H1 (cell line): ENCODE data around the gene WBP1. TPM values are rescaled to one million over a fixed set of nuclear protein-coding genes. Genes with fewer than 3 reads are reported as not detected.

ENCODE experiments used
- CTCF ChIA-PET: fragments of 300-600 bp; sonication (Branson Sonifier 250); formaldehyde crosslinking; loops from one replicate; lab custom pipeline; 2021; ENCODE audit not compliant: partially characterized antibody; lab: Charles Lee
- POLR2A ChIA-PET: fragments of 300-600 bp; sonication (Branson Sonifier 250); formaldehyde crosslinking; loops from one replicate; lab custom pipeline; 2021; ENCODE audit warnings: inconsistent platforms; ENCODE audit not compliant: partially characterized antibody; lab: Charles Lee
- DNase-seq, 2 experiments: peaks; one replicate each; pipeline versions ENCODE4 v3.0.0 to v3.0.0-alpha.2; 2010 to 2022; ENCODE audit warnings: low spot score in 2 of 2, low read depth in 1 of 2, mixed read lengths in 1 of 2
- FAIRE-seq: peaks from 2 replicates; lab custom pipeline; 2011; peaks lifted over from hg19 to GRCh38; lab: Jason Lieb, UNC
- H2AFZ ChIP-seq: 2 replicates; pipeline ENCODE4 v1.8.1; 2012; ENCODE audit warnings: low read length, inconsistent platforms
- H2AK5ac ChIP-seq: 2 replicates; pipeline ENCODE4 v1.6.1; 2013; ENCODE audit warnings: low read depth, low read length
- H2BK120ac ChIP-seq: replicated peaks from 2 replicates; pipeline ENCODE3; 2013; ENCODE audit warnings: low read depth, low read length, inconsistent platforms
- H2BK12ac ChIP-seq: 2 replicates; pipeline ENCODE4 v1.6.1; 2013; ENCODE audit warnings: low read depth, low read length
- H2BK15ac ChIP-seq: 2 replicates; pipeline ENCODE4 v1.6.1; 2013; ENCODE audit warnings: low read length
- H2BK20ac ChIP-seq: 2 replicates; pipeline ENCODE4 v1.6.1; 2013; ENCODE audit warnings: low read length
- H2BK5ac ChIP-seq: 2 replicates; pipeline ENCODE4 v1.6.1; 2013; ENCODE audit warnings: low read depth, low read length
- H3K14ac ChIP-seq: 2 replicates; pipeline ENCODE4 v1.6.1; 2013; ENCODE audit warnings: inconsistent platforms; ENCODE audit not compliant: insufficient read length
- H3K18ac ChIP-seq: 2 replicates; pipeline ENCODE4 v1.6.1; 2013; ENCODE audit warnings: low read length; ENCODE audit errors: extremely low read depth
- H3K23ac ChIP-seq: 2 replicates; pipeline ENCODE4 v1.6.1; 2013; ENCODE audit warnings: inconsistent platforms; ENCODE audit not compliant: insufficient read length
- H3K23me2 ChIP-seq: 2 replicates; pipeline ENCODE4 v1.6.1; 2013; ENCODE audit warnings: low read depth, low read length
- H3K27ac ChIP-seq: 2 replicates; pipeline ENCODE4 v1.6.1; 2011; ENCODE audit warnings: low read depth, low read length, inconsistent platforms
- H3K27me3 ChIP-seq, 4 experiments: replicated peaks in 1 of 4; 1 replicate in 1 of 4; 2 replicates in 3 of 4; pipeline versions ENCODE4 v1.6.1 to v1.8.1; 2011 to 2013; ENCODE audit warnings: low read length in 3 of 4, mild to moderate bottlenecking in 3 of 4, inconsistent platforms in 2 of 4, mixed read lengths in 2 of 4, moderate library complexity in 1 of 4; ENCODE audit not compliant: control insufficient read depth in 3 of 4, insufficient read depth in 3 of 4; ENCODE audit errors: extremely low read depth in 1 of 4
- H3K36me3 ChIP-seq, 4 experiments: 2 replicates each; pipeline versions ENCODE4 v1.6.1 to v1.8.1; 2011 to 2013; ENCODE audit warnings: mild to moderate bottlenecking in 4 of 4, low read length in 3 of 4, moderate library complexity in 2 of 4, control low read depth in 1 of 4, inconsistent platforms in 1 of 4; ENCODE audit not compliant: insufficient read depth in 4 of 4, control insufficient read depth in 2 of 4
- H3K4ac ChIP-seq: replicated peaks from 2 replicates; pipeline ENCODE3; 2013; ENCODE audit warnings: low read length, low read depth, mixed read lengths, inconsistent platforms; ENCODE audit not compliant: insufficient read length
- H3K4me1 ChIP-seq, 4 experiments: replicated peaks in 1 of 4; 1 replicate in 1 of 4; 2 replicates in 3 of 4; pipeline versions ENCODE4 v1.6.1 to v1.8.1; 2011 to 2013; ENCODE audit warnings: low read length in 3 of 4, inconsistent platforms in 2 of 4, mixed read lengths in 1 of 4; ENCODE audit not compliant: insufficient read depth in 4 of 4, control insufficient read depth in 3 of 4
- H3K4me2 ChIP-seq, 2 experiments: 2 replicates each; pipeline versions ENCODE4 v1.6.1 to v1.8.1; 2011 to 2013; ENCODE audit warnings: low read depth in 2 of 2, low read length in 2 of 2, control low read depth in 1 of 2, inconsistent platforms in 1 of 2, mild to moderate bottlenecking in 1 of 2; ENCODE audit not compliant: insufficient read depth in 1 of 2
- H3K4me3 ChIP-seq, 4 experiments: fragments of 200-600, 300-600 bp in 1 of 4; sonication (generic), shearing (Covaris generic), sonication (Bioruptor Twin) in 1 of 4; 2 replicates each; pipeline versions ENCODE4 v1.5.1 to v1.8.1; 2011 to 2016; ENCODE audit warnings: low read length in 4 of 4, low read depth in 3 of 4, control low read depth in 2 of 4, inconsistent platforms in 2 of 4, mild to moderate bottlenecking in 2 of 4, mixed read lengths in 1 of 4, moderate library complexity in 1 of 4; ENCODE audit not compliant: insufficient read depth in 2 of 4; ENCODE audit errors: extremely low read depth in 1 of 4
- H3K56ac ChIP-seq: replicated peaks from 2 replicates; pipeline ENCODE3; 2013; ENCODE audit warnings: low read depth, mild to moderate bottlenecking, mixed read lengths, low read length, inconsistent platforms; ENCODE audit not compliant: insufficient read length
- H3K79me1 ChIP-seq: 2 replicates; pipeline ENCODE4 v1.6.1; 2013; ENCODE audit warnings: low read depth, low read length, control low read depth
- H3K79me2 ChIP-seq, 2 experiments: 2 replicates each; pipeline versions ENCODE4 v1.6.1 to v1.8.1; 2012 to 2013; ENCODE audit warnings: low read length in 2 of 2, mild to moderate bottlenecking in 2 of 2, inconsistent platforms in 1 of 2; ENCODE audit not compliant: insufficient read depth in 2 of 2, control insufficient read depth in 1 of 2
- H3K9ac ChIP-seq, 4 experiments: replicated peaks in 1 of 4; 1 replicate in 1 of 4; 2 replicates in 3 of 4; pipeline versions ENCODE4 v1.6.1 to v1.8.1; 2011 to 2013; ENCODE audit warnings: low read depth in 3 of 4, low read length in 3 of 4, control low read depth in 2 of 4, mild to moderate bottlenecking in 2 of 4, moderate library complexity in 2 of 4, inconsistent platforms in 1 of 4; ENCODE audit errors: extremely low read depth in 1 of 4
- H3K9me3 ChIP-seq, 2 experiments: 2 replicates each; pipeline versions ENCODE4 v1.6.1 to v1.8.1; 2012 to 2013; ENCODE audit warnings: mild to moderate bottlenecking in 2 of 2, moderate library complexity in 2 of 2, control low read depth in 1 of 2, inconsistent platforms in 1 of 2, low read depth in 1 of 2, low read length in 1 of 2, mixed read lengths in 1 of 2; ENCODE audit not compliant: insufficient read depth in 2 of 2
- H4K20me1 ChIP-seq, 2 experiments: replicated peaks in 1 of 2; 2 replicates each; pipeline versions ENCODE3 to v1.8.1; 2011 to 2013; ENCODE audit warnings: inconsistent platforms in 2 of 2, low read length in 2 of 2, mild to moderate bottlenecking in 1 of 2; ENCODE audit not compliant: insufficient read depth in 2 of 2, control insufficient read depth in 1 of 2
- H4K5ac ChIP-seq: 2 replicates; pipeline ENCODE4 v1.6.1; 2013; ENCODE audit warnings: low read length, low read depth, mixed read lengths, inconsistent platforms; ENCODE audit not compliant: insufficient read length
- H4K8ac ChIP-seq: 2 replicates; pipeline ENCODE4 v1.8.0; 2013; ENCODE audit warnings: mild to moderate bottlenecking, moderate library complexity, low read length, inconsistent platforms; ENCODE audit not compliant: insufficient read depth; ENCODE audit errors: extremely low read depth
- H4K91ac ChIP-seq: replicated peaks from 2 replicates; pipeline ENCODE3; 2013; ENCODE audit warnings: low read length, mixed read lengths, inconsistent platforms; ENCODE audit not compliant: insufficient read length
- BCL11A ChIP-seq, 2 experiments: IDR thresholded peaks; one replicate each; pipeline ENCODE4 v1.6.1; 2011; ENCODE audit warnings: low read depth in 2 of 2, low read length in 2 of 2, mild to moderate bottlenecking in 2 of 2
- CTBP2 ChIP-seq: IDR thresholded peaks from 2 replicates; pipeline ENCODE4 v1.7.0; 2011; ENCODE audit warnings: borderline replicate concordance, mild to moderate bottlenecking, moderate library complexity, mixed read lengths, low read length; ENCODE audit not compliant: insufficient read depth, insufficient read length
- EGR1 ChIP-seq: IDR thresholded peaks from 2 replicates; pipeline ENCODE4 v1.6.1; 2011; ENCODE audit warnings: low read depth, low read length, borderline replicate concordance
- KDM4A ChIP-seq: IDR thresholded peaks from one replicate; pipeline ENCODE4 v1.7.1; 2012; ENCODE audit warnings: low read depth, mild to moderate bottlenecking, moderate library complexity, low read length, inconsistent platforms; ENCODE audit not compliant: severe bottlenecking
- POLR2A ChIP-seq, 2 experiments: IDR thresholded peaks; 1 replicate in 1 of 2; 2 replicates in 1 of 2; pipeline ENCODE4 v1.6.1; 2011; ENCODE audit warnings: low read depth in 2 of 2, low read length in 2 of 2, mild to moderate bottlenecking in 2 of 2; ENCODE audit errors: control extremely low read depth in 1 of 2
- POLR2AphosphoS5 ChIP-seq: IDR thresholded peaks from 2 replicates; pipeline ENCODE4 v1.6.1; 2011; ENCODE audit warnings: low read depth, low read length
- RAD21 ChIP-seq, 2 experiments: IDR thresholded peaks in 1 of 2; conservative IDR thresholded peaks in 1 of 2; 2 replicates each; pipeline ENCODE4 v1.6.1; 2011; ENCODE audit warnings: low read depth in 2 of 2, low read length in 2 of 2, improper control_type of control experiment in 1 of 2, inconsistent platforms in 1 of 2, mild to moderate bottlenecking in 1 of 2, moderate library complexity in 1 of 2
- RNF2 ChIP-seq: fragments of 200-900, 300-1000 bp; sonication (generic); IDR thresholded peaks from 2 replicates; pipeline ENCODE4 v1.7.1; 2016; ENCODE audit warnings: borderline replicate concordance, low read depth, mild to moderate bottlenecking, antibody characterized with exemption, low read length; ENCODE audit not compliant: poor library complexity, severe bottlenecking; ENCODE audit errors: missing control alignments
- WGBS, 2 experiments: shearing (Covaris generic) in 1 of 2; methylation state at CpG; one replicate each; pipeline versions ENCODE4 v1.1.6 to v1.1.7; 2013 to 2015; ENCODE audit warnings: low lambda C conversion rate in 2 of 2, mixed read lengths in 2 of 2, inconsistent platforms in 1 of 2, low coverage in 1 of 2, missing lambda C conversion rate in 1 of 2; ENCODE audit not compliant: insufficient replicate concordance in 2 of 2, insufficient coverage in 1 of 2, insufficient read length in 1 of 2; ENCODE audit errors: extremely low coverage in 1 of 2, missing lambda C conversion rate in 1 of 2; 5-methylcytosine and 5-hydroxymethylcytosine counted together
- polyA plus RNA-seq, 7 experiments: library from polyadenylated mRNA; depleted of rRNA in 3 of 7; stranded (reverse) in 5 of 7; unstranded in 2 of 7; fragments of >200 nt in 5 of 7; fragments of 200-250 nt in 2 of 7; gene quantifications; 1 replicate in 5 of 7; 2 replicates in 1 of 7; 4 replicates in 1 of 7; pipeline versions ENCODE4 v1.2.1 to v1.2.3, GENCODE V29; 2011 to 2013; ENCODE audit warnings: missing spikeins in 2 of 7, mixed read lengths in 2 of 7
- total RNA-seq: library from RNA; stranded (reverse); fragmentation: NEBNext Ultra II Directional; extraction: Animal tissue kit (Norgen Biotek cat#: 25700); gene quantifications from 2 replicates; pipeline ENCODE4 v1.2.1, GENCODE V29; 2021
- TF ChIP-seq, protein P1 (sequence below): IDR thresholded peaks from 2 replicates; pipeline ENCODE4 v1.6.1; 2012; ENCODE audit warnings: inconsistent platforms
- TF ChIP-seq, protein P2 (sequence below): IDR thresholded peaks from 2 replicates; pipeline ENCODE4 v1.6.1; 2012; ENCODE audit warnings: low read length, inconsistent platforms

WBP1 gene
- total and polyA plus RNA-seq, 2 of the 8 experiments (the other 6 are each of a cell fraction or from before 2014, with no cell fraction given) = 57.2 to 190 TPM

DNA sequence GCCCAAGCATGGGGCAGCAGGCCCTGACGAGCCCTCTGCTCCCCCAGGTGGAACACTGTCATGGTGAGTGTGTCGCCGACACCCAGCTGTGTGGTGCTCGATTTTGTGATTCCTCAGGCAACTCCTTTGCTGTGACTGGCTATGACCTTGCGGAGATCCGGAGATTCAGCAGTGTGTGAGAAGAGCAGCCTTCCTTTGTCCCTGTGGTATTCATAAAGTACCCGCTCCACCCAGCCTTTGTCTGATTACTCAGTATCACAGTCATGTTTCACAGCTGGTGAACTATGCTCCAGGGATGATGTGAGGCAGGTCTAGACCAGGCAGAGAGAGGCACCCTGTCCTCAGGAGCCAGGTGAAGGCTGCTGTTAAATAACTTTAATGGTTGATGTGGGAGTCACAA is 32.7 kb upstream of the WBP1 start:
- Histone ChIP-seq H3K79me2 (no peaks in the 10 kb centered on the region), H3K27me3 (0 out of 7 replicates have a peak, but pooled peaks cover 0 to 2% (median 0%) of the 10 kb centered on the region in 4 experiments), H3K14ac (no peak overlapping the region), H4K20me1 (peaks cover 4 to 18% of the 10 kb centered on the region in 2 experiments), H3K56ac (no peak overlapping the region), H4K5ac (no peak overlapping the region), H3K23me2 (peaks cover 10% of the 10 kb centered on the region), H3K9ac (no peak overlapping the region), H2BK12ac (no peak overlapping the region), H2BK20ac (no peak overlapping the region), H3K4me2 (no peak overlapping the region), H3K4me1 (peaks cover 0 to 5% (median 3%) of the 10 kb centered on the region in 4 experiments; a peak in 3 of 7 replicates), H3K18ac (no peak overlapping the region), H3K79me1 (peaks cover 4% of the 10 kb centered on the region; the same call in 1 of the 2 replicates), H3K23ac (no peak overlapping the region), H3K4ac (no peak overlapping the region), H3K9me3 (no peaks in the 10 kb centered on the region), H2AFZ (no peak overlapping the region), H2AK5ac (no peak overlapping the region), H2BK15ac (no peak overlapping the region), H3K4me3 (no peak overlapping the region), H2BK120ac (no peak overlapping the region), H4K8ac (no peak overlapping the region), H3K36me3 (peaks cover 13 to 60% (median 44%) of the 10 kb centered on the region in 4 experiments; a peak in 7 of 8 replicates), H4K91ac (no peak overlapping the region), H2BK5ac (no peak overlapping the region), H3K27ac (no peak overlapping the region)
- ChIA-PET CTCF (interaction anchor here (0.6 to 0.9 kb wide), 3 partner anchors 13 to 47 kb away, joined by 3 read pairs; partner anchors contain the start of gene MRPL53), POLR2A (interaction anchor here (0.6 to 5.5 kb wide), 6 partner anchors 11 to 78 kb away, joined by 3 to 42 read pairs (median 6); partner anchors contain the start of gene MRPL53)
- FAIRE-seq (no peak), DNase-seq (no peak)
- 89% methylated on average over 7 of the region's 7 CpGs; no CpG with 5 or more reads in 1 of the 2 experiments for WGBS, 2 experiments
- TF ChIP-seq BCL11A (IDR thresholded peaks at IDR 0.05; ENCODE audit: low read depth in 2 of 2, low read length in 2 of 2) (no peak), RNF2 (no peak), RAD21 (IDR thresholded peaks at IDR 0.05 in 1 of 2, conservative IDR thresholded peaks at IDR 0.05 in 1 of 2; ENCODE audit: low read depth in 2 of 2, low read length in 2 of 2) (no peak), POLR2AphosphoS5 (peak; percentile 43), KDM4A (no peak), EGR1 (no peak), POLR2A (IDR thresholded peaks at IDR 0.05; ENCODE audit: control extremely low read depth in 1 of 2, low read depth in 2 of 2, low read length in 2 of 2) (peak in 1 of 2 experiments; percentile 48; a peak in 1 of 3 replicates), CTBP2 (no peak)
- TF ChIP-seq, protein P1, sequence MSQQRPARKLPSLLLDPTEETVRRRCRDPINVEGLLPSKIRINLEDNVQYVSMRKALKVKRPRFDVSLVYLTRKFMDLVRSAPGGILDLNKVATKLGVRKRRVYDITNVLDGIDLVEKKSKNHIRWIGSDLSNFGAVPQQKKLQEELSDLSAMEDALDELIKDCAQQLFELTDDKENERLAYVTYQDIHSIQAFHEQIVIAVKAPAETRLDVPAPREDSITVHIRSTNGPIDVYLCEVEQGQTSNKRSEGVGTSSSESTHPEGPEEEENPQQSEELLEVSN = no peak
- TF ChIP-seq, protein P2, sequence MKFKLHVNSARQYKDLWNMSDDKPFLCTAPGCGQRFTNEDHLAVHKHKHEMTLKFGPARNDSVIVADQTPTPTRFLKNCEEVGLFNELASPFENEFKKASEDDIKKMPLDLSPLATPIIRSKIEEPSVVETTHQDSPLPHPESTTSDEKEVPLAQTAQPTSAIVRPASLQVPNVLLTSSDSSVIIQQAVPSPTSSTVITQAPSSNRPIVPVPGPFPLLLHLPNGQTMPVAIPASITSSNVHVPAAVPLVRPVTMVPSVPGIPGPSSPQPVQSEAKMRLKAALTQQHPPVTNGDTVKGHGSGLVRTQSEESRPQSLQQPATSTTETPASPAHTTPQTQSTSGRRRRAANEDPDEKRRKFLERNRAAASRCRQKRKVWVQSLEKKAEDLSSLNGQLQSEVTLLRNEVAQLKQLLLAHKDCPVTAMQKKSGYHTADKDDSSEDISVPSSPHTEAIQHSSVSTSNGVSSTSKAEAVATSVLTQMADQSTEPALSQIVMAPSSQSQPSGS = no peak
